HUES6 (cell line): ENCODE measurements around the gene MTA2.
"Not testable (repeated sequence)": the region's sequence is repeated elsewhere in the genome, so short reads cannot be mapped to it uniquely, and the experiment has no call there.

Experiments used
- H3K27ac ChIP-seq: 2 replicates; pipeline ENCODE4 v1.7.0; 2013; ENCODE audit warnings: low read depth, mild to moderate bottlenecking, low read length, inconsistent platforms
- H3K27me3 ChIP-seq: 2 replicates; pipeline ENCODE4 v1.6.1; 2013; ENCODE audit warnings: low read length; ENCODE audit not compliant: control insufficient read depth, insufficient read depth
- H3K36me3 ChIP-seq: 2 replicates; pipeline ENCODE4 v1.6.1; 2013; ENCODE audit warnings: low read length; ENCODE audit not compliant: control insufficient read depth, insufficient read depth
- H3K4me1 ChIP-seq: 2 replicates; pipeline ENCODE4 v1.6.1; 2013; ENCODE audit warnings: low read length; ENCODE audit not compliant: control insufficient read depth, insufficient read depth
- H3K4me3 ChIP-seq: 2 replicates; pipeline ENCODE4 v1.5.1; 2013; ENCODE audit warnings: low read depth, low read length
- H3K9ac ChIP-seq: one replicate; pipeline ENCODE4 v1.6.1; 2013; ENCODE audit warnings: mild to moderate bottlenecking, low read length
- H3K9me3 ChIP-seq: 2 replicates; pipeline ENCODE4 v1.6.1; 2013; ENCODE audit warnings: low read depth, low read length; ENCODE audit not compliant: control insufficient read depth, insufficient read depth

Gene MTA2

GRCh38 chr11:62573592-62574362 is 27.9 kb downstream of the MTA2 start, which contains the start of gene EEF1G:
Gene EEF1G (minus strand): TSS chr11:62573891. CDS start chr11:62573842, 49 bp downstream.
- Histone ChIP-seq H3K27ac (peak within 1 kb of the TSS; percentile 88), H3K4me3 (peak within 1 kb of the TSS; percentile 94), H3K4me1 (peaks cover 18% of the 10 kb centered on the region), H3K9me3 (no peaks in the 10 kb centered on the region), H3K36me3 (peaks cover 74% of the 10 kb centered on the region), H3K27me3 (no peaks in the 10 kb centered on the region), H3K9ac (peak within 1 kb of the TSS; percentile 96)

GRCh38 chr11:62573006-62573591 is 28.6 kb downstream of the MTA2 start:
- Histone ChIP-seq H3K36me3 (peaks cover 73% of the 10 kb centered on the region), H3K4me3 (peak overlapping the region; percentile 94), H3K4me1 (peaks cover 18% of the 10 kb centered on the region), H3K27ac (peak overlapping the region; percentile 88), H3K9me3 (no peaks in the 10 kb centered on the region), H3K27me3 (no peaks in the 10 kb centered on the region), H3K9ac (peak overlapping the region; percentile 96)

GRCh38 chr11:62572431-62572830 is 29.2 kb downstream of the MTA2 start:
- H3K9ac ChIP-seq, result peak overlapping the region; percentile 96
- H3K36me3 ChIP-seq, result peaks cover 76% of the 10 kb centered on the region
- peak overlapping the region; percentile 94 for H3K4me3 ChIP-seq
- no peaks in the 10 kb centered on the region for H3K27me3 ChIP-seq
- peaks cover 18% of the 10 kb centered on the region for H3K4me1 ChIP-seq
- H3K9me3 ChIP-seq, result no peaks in the 10 kb centered on the region
- H3K27ac ChIP-seq, result no peak overlapping the region; the same call in 1 of the 2 replicates

- peaks cover 77% of the 10 kb centered on the region for H3K36me3 ChIP-seq
- not testable (repeated sequence) for H3K9ac ChIP-seq, H3K27me3 ChIP-seq, H3K9me3 ChIP-seq, H3K27ac ChIP-seq
- H3K4me3 ChIP-seq, result peak overlapping the region; percentile 94
- H3K4me1 ChIP-seq, result peaks cover 18% of the 10 kb centered on the region
Observed at GRCh38 chr11:62571493-62571892, 30.2 kb downstream of the MTA2 start.

GRCh38 chr11:62570903-62571302 is 30.8 kb downstream of the MTA2 start:
- not testable (repeated sequence) for H3K4me3 ChIP-seq, H3K9ac ChIP-seq, H3K9me3 ChIP-seq, H3K27me3 ChIP-seq, H3K27ac ChIP-seq
- Histone ChIP-seq H3K36me3 (peaks cover 77% of the 10 kb centered on the region), H3K4me1 (peaks cover 18% of the 10 kb centered on the region)

- Histone ChIP-seq H3K27me3 (no peaks in the 10 kb centered on the region), H3K4me1 (0 out of 2 replicates have a peak, but pooled peaks cover 8% of the 10 kb centered on the region), H3K27ac (no peak overlapping the region), H3K36me3 (peaks cover 85% of the 10 kb centered on the region), H3K9me3 (no peaks in the 10 kb centered on the region), H3K4me3 (no peak overlapping the region), H3K9ac (no peak overlapping the region)
Observed at GRCh38 chr11:62569611-62570010, 32.1 kb downstream of the MTA2 start.

GRCh38 chr11:62567018-62567633 is 34.5 kb downstream of the MTA2 start:
- no peak overlapping the region for H3K9ac ChIP-seq
- H3K27me3 ChIP-seq, result no peaks in the 10 kb centered on the region
- peaks cover 16% of the 10 kb centered on the region for H3K4me1 ChIP-seq
- peaks cover 95% of the 10 kb centered on the region for H3K36me3 ChIP-seq
- H3K4me3 ChIP-seq, result no peak overlapping the region
- H3K27ac ChIP-seq, result no peak overlapping the region
- no peaks in the 10 kb centered on the region for H3K9me3 ChIP-seq

GRCh38 chr11:62566247-62566646 is 35.4 kb downstream of the MTA2 start:
- H3K36me3 ChIP-seq, result peaks cover 90% of the 10 kb centered on the region
- no peaks in the 10 kb centered on the region for H3K27me3 ChIP-seq
- no peak overlapping the region for H3K4me3 ChIP-seq
- H3K9ac ChIP-seq, result no peak overlapping the region
- no peak overlapping the region for H3K27ac ChIP-seq
- peaks cover 22% of the 10 kb centered on the region for H3K4me1 ChIP-seq
- H3K9me3 ChIP-seq, result no peaks in the 10 kb centered on the region

- Histone ChIP-seq H3K27ac (no peak overlapping the region), H3K4me1 (peaks cover 29% of the 10 kb centered on the region), H3K36me3 (peaks cover 82% of the 10 kb centered on the region), H3K9me3 (no peaks in the 10 kb centered on the region), H3K9ac (no peak overlapping the region), H3K4me3 (no peak overlapping the region), H3K27me3 (no peaks in the 10 kb centered on the region)
Observed at GRCh38 chr11:62565100-62565802, 36.4 kb downstream of the MTA2 start.

GRCh38 chr11:62561677-62562230 is 39.9 kb downstream of the MTA2 start:
- not testable (repeated sequence) for H3K27me3 ChIP-seq, H3K9me3 ChIP-seq, H3K4me3 ChIP-seq
- peaks cover 53% of the 10 kb centered on the region for H3K4me1 ChIP-seq
- peak overlapping the region; percentile 33 for H3K9ac ChIP-seq
- H3K27ac ChIP-seq, result peak overlapping the region; percentile 55; the same call in 1 of the 2 replicates
- peaks cover 78% of the 10 kb centered on the region for H3K36me3 ChIP-seq
